ENCODE results near the gene CALB2. TPM values are rescaled to one million over a fixed set of nuclear protein-coding genes. Genes with fewer than 3 reads are reported as not detected.

Gene CALB2
- total RNA-seq, 1 experiment from 2014 or later = 1.6 TPM

DNA sequence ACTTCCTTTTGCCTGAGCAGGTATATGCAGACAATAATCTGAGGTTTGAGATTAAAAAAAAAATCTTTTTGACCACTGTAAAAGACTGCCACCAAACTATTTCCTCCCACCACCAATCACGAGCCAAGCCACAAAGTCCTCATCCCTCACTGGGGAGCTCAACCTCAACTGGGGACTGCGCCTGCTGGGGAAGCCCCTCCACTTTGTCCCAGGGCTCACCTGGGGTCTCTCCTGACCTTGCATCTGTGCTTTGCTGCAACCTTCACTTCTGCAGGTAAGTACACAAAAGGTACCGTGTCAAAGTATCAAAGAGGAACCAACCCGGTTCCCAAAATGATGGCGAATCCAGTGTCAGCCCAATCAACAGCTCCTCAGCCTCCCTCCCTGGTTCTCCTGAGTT, 47.8 kb downstream of the CALB2 start:
- peaks cover 12% of the 10 kb centered on the region for H3K9me3 Mint-ChIP-seq
- no peak overlapping the region for H3K4me3 Mint-ChIP-seq
- peaks cover 9% of the 10 kb centered on the region for H3K36me3 Mint-ChIP-seq
- peaks cover 11% of the 10 kb centered on the region for H3K4me1 Mint-ChIP-seq
- peaks cover 7% of the 10 kb centered on the region for H3K27me3 Mint-ChIP-seq (ENCODE audit: low read depth)
- TF ChIP-seq FOXJ3 (CRISPR knock-in tag; IDR thresholded peaks at IDR 0.05; ENCODE audit: borderline replicate concordance) = no peak
- TF ChIP-seq, protein P1, sequence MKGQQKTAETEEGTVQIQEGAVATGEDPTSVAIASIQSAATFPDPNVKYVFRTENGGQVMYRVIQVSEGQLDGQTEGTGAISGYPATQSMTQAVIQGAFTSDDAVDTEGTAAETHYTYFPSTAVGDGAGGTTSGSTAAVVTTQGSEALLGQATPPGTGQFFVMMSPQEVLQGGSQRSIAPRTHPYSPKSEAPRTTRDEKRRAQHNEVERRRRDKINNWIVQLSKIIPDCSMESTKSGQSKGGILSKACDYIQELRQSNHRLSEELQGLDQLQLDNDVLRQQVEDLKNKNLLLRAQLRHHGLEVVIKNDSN (CRISPR knock-in tag; IDR thresholded peaks at IDR 0.05) = no peak
- no peak for TF ChIP-seq GABPB1 (CRISPR knock-in tag; IDR thresholded peaks at IDR 0.05)
- TF ChIP-seq ZNF232 (CRISPR knock-in tag; IDR thresholded peaks at IDR 0.05) = no peak
- TF ChIP-seq, protein P2, sequence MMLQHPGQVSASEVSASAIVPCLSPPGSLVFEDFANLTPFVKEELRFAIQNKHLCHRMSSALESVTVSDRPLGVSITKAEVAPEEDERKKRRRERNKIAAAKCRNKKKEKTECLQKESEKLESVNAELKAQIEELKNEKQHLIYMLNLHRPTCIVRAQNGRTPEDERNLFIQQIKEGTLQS (CRISPR knock-in tag; conservative IDR thresholded peaks at IDR 0.05) = no peak
- TF ChIP-seq ZNF138 (CRISPR knock-in tag; conservative IDR thresholded peaks at IDR 0.05) = no peak
- no peak for TF ChIP-seq NR1H2 (CRISPR knock-in tag; IDR thresholded peaks at IDR 0.05)
- no peak for TF ChIP-seq CBFB (CRISPR knock-in tag; IDR thresholded peaks at IDR 0.05; ENCODE audit: low read depth)
- TF ChIP-seq, protein P3, sequence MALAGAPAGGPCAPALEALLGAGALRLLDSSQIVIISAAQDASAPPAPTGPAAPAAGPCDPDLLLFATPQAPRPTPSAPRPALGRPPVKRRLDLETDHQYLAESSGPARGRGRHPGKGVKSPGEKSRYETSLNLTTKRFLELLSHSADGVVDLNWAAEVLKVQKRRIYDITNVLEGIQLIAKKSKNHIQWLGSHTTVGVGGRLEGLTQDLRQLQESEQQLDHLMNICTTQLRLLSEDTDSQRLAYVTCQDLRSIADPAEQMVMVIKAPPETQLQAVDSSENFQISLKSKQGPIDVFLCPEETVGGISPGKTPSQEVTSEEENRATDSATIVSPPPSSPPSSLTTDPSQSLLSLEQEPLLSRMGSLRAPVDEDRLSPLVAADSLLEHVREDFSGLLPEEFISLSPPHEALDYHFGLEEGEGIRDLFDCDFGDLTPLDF (CRISPR knock-in tag; IDR thresholded peaks at IDR 0.05) = no peak
- no peak for TF ChIP-seq ZNF671 (CRISPR knock-in tag; IDR thresholded peaks at IDR 0.05)
- TF ChIP-seq, protein P4, sequence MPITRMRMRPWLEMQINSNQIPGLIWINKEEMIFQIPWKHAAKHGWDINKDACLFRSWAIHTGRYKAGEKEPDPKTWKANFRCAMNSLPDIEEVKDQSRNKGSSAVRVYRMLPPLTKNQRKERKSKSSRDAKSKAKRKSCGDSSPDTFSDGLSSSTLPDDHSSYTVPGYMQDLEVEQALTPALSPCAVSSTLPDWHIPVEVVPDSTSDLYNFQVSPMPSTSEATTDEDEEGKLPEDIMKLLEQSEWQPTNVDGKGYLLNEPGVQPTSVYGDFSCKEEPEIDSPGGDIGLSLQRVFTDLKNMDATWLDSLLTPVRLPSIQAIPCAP (CRISPR knock-in tag; IDR thresholded peaks at IDR 0.05) = no peak
- ATAC-seq = no peak
- no peak overlapping the region for H3K27ac Mint-ChIP-seq
- POLR2A ChIA-PET = no interaction called here
- DNase-seq (ENCODE audit: low spot score) = no peak
- CTCF ChIA-PET = no interaction called here

DNA sequence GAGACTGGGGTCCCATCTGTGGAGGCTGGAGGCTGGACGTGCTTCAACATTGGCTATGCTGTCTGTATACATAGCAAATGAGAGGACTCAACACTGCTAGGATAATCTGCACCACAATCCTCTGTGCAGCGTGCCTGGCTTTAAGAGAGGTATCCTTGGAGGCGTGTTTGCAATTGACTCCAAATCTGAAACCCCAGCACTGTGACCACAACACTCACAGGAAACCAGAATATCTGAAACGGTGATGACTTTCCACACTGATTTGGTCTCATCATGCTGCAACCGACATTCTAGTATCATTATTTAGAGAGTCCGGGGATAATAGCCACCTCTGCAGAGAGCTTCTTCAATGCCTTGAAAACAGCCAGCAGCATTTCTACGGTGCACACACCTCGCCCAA, 48.2 kb downstream of the CALB2 start:
- TF ChIP-seq MYBL2 (CRISPR knock-in tag; IDR thresholded peaks at IDR 0.05) = no peak
- TF ChIP-seq, protein P5, sequence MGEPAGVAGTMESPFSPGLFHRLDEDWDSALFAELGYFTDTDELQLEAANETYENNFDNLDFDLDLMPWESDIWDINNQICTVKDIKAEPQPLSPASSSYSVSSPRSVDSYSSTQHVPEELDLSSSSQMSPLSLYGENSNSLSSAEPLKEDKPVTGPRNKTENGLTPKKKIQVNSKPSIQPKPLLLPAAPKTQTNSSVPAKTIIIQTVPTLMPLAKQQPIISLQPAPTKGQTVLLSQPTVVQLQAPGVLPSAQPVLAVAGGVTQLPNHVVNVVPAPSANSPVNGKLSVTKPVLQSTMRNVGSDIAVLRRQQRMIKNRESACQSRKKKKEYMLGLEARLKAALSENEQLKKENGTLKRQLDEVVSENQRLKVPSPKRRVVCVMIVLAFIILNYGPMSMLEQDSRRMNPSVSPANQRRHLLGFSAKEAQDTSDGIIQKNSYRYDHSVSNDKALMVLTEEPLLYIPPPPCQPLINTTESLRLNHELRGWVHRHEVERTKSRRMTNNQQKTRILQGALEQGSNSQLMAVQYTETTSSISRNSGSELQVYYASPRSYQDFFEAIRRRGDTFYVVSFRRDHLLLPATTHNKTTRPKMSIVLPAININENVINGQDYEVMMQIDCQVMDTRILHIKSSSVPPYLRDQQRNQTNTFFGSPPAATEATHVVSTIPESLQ (CRISPR knock-in tag; IDR thresholded peaks at IDR 0.05) = no peak
- TF ChIP-seq, protein P6, sequence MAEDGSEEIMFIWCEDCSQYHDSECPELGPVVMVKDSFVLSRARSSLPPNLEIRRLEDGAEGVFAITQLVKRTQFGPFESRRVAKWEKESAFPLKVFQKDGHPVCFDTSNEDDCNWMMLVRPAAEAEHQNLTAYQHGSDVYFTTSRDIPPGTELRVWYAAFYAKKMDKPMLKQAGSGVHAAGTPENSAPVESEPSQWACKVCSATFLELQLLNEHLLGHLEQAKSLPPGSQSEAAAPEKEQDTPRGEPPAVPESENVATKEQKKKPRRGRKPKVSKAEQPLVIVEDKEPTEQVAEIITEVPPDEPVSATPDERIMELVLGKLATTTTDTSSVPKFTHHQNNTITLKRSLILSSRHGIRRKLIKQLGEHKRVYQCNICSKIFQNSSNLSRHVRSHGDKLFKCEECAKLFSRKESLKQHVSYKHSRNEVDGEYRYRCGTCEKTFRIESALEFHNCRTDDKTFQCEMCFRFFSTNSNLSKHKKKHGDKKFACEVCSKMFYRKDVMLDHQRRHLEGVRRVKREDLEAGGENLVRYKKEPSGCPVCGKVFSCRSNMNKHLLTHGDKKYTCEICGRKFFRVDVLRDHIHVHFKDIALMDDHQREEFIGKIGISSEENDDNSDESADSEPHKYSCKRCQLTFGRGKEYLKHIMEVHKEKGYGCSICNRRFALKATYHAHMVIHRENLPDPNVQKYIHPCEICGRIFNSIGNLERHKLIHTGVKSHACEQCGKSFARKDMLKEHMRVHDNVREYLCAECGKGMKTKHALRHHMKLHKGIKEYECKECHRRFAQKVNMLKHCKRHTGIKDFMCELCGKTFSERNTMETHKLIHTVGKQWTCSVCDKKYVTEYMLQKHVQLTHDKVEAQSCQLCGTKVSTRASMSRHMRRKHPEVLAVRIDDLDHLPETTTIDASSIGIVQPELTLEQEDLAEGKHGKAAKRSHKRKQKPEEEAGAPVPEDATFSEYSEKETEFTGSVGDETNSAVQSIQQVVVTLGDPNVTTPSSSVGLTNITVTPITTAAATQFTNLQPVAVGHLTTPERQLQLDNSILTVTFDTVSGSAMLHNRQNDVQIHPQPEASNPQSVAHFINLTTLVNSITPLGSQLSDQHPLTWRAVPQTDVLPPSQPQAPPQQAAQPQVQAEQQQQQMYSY (CRISPR knock-in tag; IDR thresholded peaks at IDR 0.05) = no peak
- TF ChIP-seq JAZF1 (CRISPR knock-in tag; IDR thresholded peaks at IDR 0.05) = no peak
- TF ChIP-seq, protein P7, sequence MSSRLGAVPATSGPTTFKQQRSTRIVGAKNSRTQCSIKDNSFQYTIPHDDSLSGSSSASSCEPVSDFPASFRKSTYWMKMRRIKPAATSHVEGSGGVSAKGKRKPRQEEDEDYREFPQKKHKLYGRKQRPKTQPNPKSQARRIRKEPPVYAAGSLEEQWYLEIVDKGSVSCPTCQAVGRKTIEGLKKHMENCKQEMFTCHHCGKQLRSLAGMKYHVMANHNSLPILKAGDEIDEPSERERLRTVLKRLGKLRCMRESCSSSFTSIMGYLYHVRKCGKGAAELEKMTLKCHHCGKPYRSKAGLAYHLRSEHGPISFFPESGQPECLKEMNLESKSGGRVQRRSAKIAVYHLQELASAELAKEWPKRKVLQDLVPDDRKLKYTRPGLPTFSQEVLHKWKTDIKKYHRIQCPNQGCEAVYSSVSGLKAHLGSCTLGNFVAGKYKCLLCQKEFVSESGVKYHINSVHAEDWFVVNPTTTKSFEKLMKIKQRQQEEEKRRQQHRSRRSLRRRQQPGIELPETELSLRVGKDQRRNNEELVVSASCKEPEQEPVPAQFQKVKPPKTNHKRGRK (CRISPR knock-in tag; IDR thresholded peaks at IDR 0.05; ENCODE audit: borderline replicate concordance) = no peak
- no peak for TF ChIP-seq RORB (CRISPR knock-in tag; IDR thresholded peaks at IDR 0.05)
- no peak for TF ChIP-seq KAT7 (CRISPR knock-in tag; IDR thresholded peaks at IDR 0.05; ENCODE audit: borderline replicate concordance)
- no peak for TF ChIP-seq JUN (CRISPR knock-in tag; IDR thresholded peaks at IDR 0.05)
- no peak for TF ChIP-seq FOXJ3 (CRISPR knock-in tag; IDR thresholded peaks at IDR 0.05; ENCODE audit: borderline replicate concordance)
- TF ChIP-seq, protein P2 (CRISPR knock-in tag; conservative IDR thresholded peaks at IDR 0.05) = no peak
- TF ChIP-seq HMGA2 (CRISPR knock-in tag; IDR thresholded peaks at IDR 0.05) = no peak
- no peak for ATAC-seq
- Mint-ChIP-seq H3K36me3 (peaks cover 9% of the 10 kb centered on the region), H3K4me3 (no peak overlapping the region), H3K9me3 (peaks cover 12% of the 10 kb centered on the region), H3K27ac (no peak overlapping the region), H3K27me3 (ENCODE audit: low read depth) (peaks cover 7% of the 10 kb centered on the region), H3K4me1 (peaks cover 7% of the 10 kb centered on the region)
- no peak for DNase-seq (ENCODE audit: low spot score)
- CTCF ChIA-PET = no interaction called here
- POLR2A ChIA-PET = no interaction called here

All from WTC11 (cell line).